ENCODE data around the gene CUX1. TPM values are rescaled to one million over a fixed set of nuclear protein-coding genes. Genes with fewer than 3 reads are reported as not detected.
"Not testable (repeated sequence)": the region's sequence is repeated elsewhere in the genome, so short reads cannot be mapped to it uniquely, and the experiment has no call there.

Gene CUX1
- total RNA-seq: 33.3 and 33.4 TPM in 2 replicates

GRCh38 chr7:101817471-101818286 is at the start of gene CUX1:
Gene CUX1 (plus strand): TSS chr7:101817626. CDS start chr7:101817640, 14 bp downstream.
- intact Hi-C loops (cut with micrococcal nuclease): loop anchor here (10.0 kb wide), 1 partner anchor 417 kb away; no protein-coding TSS in a partner anchor

GRCh38 chr7:101768280-101768679 is 49.1 kb upstream of the CUX1 start:
- intact Hi-C loops (cut with micrococcal nuclease): no loop called here

GRCh38 chr7:101770466-101770865 is 47.0 kb upstream of the CUX1 start:
- intact Hi-C loops (cut with micrococcal nuclease): no loop called here

GRCh38 chr7:101772508-101773211 is 44.8 kb upstream of the CUX1 start:
- intact Hi-C loops (cut with micrococcal nuclease): no loop called here

GRCh38 chr7:101775181-101775580 is 42.2 kb upstream of the CUX1 start:
- intact Hi-C loops (cut with micrococcal nuclease): no loop called here

GRCh38 chr7:101778026-101778580 is 39.3 kb upstream of the CUX1 start:
- intact Hi-C loops (cut with micrococcal nuclease): no loop called here

GRCh38 chr7:101779267-101779666 is 38.2 kb upstream of the CUX1 start:
- intact Hi-C loops (cut with micrococcal nuclease): no loop called here

- intact Hi-C loops (cut with micrococcal nuclease): no loop called here
Measured at GRCh38 chr7:101780281-101780680, 37.1 kb upstream of the CUX1 start.

GRCh38 chr7:101781439-101781838 is 36.0 kb upstream of the CUX1 start:
- intact Hi-C loops (cut with micrococcal nuclease): no loop called here

- intact Hi-C loops (cut with micrococcal nuclease): no loop called here
Measured at GRCh38 chr7:101782476-101782875, 35.0 kb upstream of the CUX1 start.

GRCh38 chr7:101782896-101783295 is 34.5 kb upstream of the CUX1 start:
- intact Hi-C loops (cut with micrococcal nuclease): no loop called here

GRCh38 chr7:101783381-101784181 is 33.8 kb upstream of the CUX1 start:
- intact Hi-C loops (cut with micrococcal nuclease): no loop called here

GRCh38 chr7:101784292-101785127 is 32.9 kb upstream of the CUX1 start:
- intact Hi-C loops (cut with micrococcal nuclease): no loop called here

- intact Hi-C loops (cut with micrococcal nuclease): no loop called here
Measured at GRCh38 chr7:101787864-101788263, 29.6 kb upstream of the CUX1 start.

GRCh38 chr7:101788517-101788916 is 28.9 kb upstream of the CUX1 start:
- intact Hi-C loops (cut with micrococcal nuclease): no loop called here

- intact Hi-C loops (cut with micrococcal nuclease): no loop called here
Measured at GRCh38 chr7:101790566-101791293, 26.7 kb upstream of the CUX1 start.

GRCh38 chr7:101792051-101792681 is 25.3 kb upstream of the CUX1 start:
- intact Hi-C loops (cut with micrococcal nuclease): no loop called here

GRCh38 chr7:101792682-101793071 is 24.7 kb upstream of the CUX1 start:
- intact Hi-C loops (cut with micrococcal nuclease): not testable (repeated sequence)

GRCh38 chr7:101795461-101795860 is 22.0 kb upstream of the CUX1 start:
- intact Hi-C loops (cut with micrococcal nuclease): no loop called here

Measured in T-helper 2 cell treated with Interferon-gamma antibody and Interleukin-4, amounts not matched to agents 100 ng/mL and 5 ng/mL, for 36 hours (primary cell).